ENCODE data around the gene TRIM38.

TRIM38 gene

DNA sequence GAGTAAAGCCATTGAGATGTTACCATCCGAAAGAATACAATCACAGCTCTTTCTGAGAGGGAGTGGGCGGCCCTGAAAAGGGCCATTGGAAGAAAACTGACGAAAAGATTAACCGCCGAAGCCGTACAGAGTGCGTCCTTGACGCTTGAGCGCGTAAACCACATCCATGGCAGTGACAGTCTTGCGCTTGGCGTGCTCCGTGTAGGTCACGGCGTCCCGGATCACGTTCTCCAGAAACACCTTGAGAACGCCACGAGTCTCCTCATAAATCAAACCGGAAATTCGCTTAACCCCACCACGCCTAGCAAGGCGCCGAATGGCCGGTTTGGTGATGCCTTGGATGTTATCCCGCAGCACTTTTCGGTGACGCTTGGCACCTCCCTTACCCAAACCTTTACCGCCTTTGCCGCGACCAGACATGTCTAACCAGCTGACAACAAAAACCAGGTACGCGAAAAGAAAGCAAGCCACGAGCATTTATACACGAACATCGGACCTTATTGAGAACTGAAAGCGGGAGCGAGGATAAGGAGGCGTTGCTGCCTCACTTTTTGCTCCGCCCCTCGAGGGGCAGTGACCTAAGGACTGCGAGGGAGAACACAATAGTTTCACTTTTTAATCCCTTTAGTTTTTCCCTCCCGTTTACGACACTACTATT lies 64.4 kb downstream of the TRIM38 start:
- peak; percentile 95 for DNase-seq (ENCODE audit: low spot score)

DNA sequence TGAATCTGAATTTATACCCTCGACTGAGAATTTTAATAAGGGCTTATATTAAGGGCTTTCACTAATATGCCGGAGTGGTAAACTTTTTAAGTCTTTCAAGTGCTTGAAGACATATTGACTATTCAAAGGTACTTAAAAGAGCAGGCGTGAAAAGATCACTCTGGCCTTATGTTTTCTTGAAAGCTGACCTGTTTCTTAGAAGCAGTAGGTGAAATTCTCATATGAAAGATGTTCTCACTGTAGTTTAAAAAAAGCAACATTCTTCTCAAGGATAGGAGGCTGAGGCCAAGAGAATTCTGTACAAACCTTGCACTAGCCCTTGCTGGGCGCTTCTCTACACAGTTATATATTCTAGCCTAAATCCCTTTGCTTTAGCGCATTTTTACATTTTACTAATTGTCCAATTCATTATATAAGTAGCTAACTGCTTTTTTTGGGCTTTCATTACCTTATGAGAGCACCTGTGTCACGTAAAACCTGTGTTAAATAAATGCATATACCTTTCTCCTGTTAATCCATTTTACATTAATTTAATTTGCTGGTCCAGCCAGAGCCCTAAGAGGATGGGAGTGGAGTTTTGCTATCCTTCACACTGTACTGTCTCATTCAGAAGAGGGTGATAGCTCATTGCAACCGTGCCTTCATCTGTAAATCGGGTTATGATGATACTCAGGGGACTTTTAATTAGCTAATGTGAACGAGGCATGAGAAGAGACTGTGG lies 65.0 kb downstream of the TRIM38 start:
- DNase-seq (ENCODE audit: low spot score) = no peak

DNA sequence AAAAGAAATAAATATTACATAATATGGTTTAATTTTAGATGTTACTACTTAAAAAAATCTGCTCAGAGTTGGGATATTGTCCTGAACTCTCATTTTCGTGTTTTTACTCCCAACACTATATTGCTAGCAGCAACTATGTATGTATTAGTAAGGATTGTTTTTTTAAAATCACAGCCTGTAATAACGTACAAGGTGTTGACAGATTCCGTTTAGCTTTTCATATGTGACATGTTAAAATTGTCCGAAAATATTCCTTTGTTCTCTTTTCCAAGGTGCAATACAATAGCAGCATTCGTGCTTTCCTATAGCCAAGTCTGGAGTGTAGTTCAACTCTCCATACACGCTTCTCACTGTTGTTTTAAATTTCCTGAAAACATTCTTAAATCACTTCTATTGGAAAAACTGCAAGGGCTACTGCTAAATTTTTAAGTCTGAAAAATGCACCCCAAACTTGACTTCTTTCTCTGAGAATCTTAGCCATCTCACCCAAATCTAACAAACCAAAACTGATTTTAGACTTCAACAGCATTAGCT lies 65.7 kb downstream of the TRIM38 start:
- DNase-seq (ENCODE audit: low spot score) = no peak

DNA sequence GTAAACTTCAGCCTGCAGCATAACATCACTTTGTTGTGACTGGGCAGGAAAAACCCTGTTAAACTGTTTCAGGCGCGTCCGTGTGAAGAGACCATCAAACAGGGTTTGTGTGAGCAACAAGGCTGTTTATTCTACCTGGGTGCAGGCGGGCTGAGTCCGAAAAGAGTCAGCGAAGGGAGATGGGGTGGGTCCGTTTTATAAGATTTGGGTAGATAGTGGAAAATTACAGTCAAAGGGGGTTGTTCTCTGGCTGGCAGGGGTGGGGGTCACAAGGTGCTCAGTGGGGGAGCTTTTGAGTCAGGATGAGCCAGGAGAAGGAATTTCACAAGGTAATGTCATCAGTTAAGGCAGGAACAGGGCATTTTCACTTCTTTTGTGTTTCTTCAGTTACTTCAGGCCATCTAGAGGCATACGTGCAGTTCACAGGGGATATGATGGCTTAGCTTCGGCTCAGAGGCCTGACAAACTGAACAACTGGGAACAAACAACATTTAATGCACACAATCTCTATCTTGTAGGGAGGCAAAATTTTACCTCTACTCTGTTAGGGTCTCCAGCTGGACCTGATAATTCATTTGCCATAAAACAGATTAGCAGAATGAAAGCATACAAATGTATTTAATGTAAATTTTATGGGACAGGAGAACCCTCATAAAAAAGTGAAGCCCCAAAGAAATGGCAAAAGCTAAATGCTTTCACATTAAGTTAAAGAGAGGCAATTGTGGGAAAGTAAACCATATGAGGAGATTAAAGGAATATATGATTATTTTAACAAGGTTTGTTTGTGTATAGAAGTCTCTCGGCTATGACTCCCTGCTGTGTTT lies 66.4 kb downstream of the TRIM38 start:
- DNase-seq (ENCODE audit: low spot score) = no peak

DNA sequence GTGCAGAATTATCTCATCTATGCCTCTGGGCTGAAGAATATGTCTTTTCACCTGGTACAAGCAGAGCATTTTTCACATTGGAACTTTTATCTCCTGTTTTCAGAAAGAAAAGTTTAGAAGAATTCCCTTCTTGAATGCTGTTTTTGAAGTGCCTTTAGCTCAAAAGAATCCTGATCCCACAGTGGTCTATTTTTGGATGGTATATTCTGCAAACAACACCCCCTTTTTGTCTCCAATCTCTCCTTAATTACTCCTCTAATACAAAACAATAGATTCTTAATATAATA lies 66.9 kb downstream of the TRIM38 start:
- DNase-seq (ENCODE audit: low spot score) = no peak

DNA sequence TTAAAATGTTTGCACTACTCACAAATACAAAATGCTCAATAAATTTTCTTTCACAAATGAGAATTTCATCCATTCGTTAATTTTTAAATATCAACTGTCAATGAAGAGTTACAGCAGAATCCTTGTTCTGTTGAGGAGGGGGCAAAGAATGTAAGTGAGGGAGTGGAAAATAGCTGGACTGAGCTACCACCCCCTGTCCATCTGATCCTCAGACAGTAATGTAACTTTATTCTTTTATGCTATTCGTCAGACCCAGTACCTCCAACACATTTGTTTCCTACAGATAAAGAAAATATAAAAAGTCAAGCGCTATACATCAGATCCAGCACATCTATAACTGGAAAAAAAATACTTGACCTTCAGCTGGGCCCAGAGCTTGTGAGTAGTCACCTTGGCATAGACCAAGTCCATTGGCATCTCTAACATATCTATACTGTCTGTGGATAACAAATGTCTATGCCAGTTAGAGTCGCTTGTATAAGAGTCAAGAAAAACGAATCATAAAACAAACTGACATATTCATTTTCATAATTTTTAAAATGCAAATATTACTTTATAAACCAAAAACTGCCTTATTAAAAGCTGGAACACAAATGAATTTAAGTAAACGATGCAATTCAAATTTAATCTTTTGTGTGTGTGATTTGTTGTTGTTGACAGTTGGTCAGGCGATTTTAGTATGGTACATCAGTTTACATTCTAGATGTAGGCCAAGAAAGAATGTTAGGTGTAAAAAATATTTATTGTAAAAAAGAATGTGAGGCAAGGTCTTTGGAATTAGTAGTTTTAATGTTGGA lies 67.5 kb downstream of the TRIM38 start:
- DNase-seq (ENCODE audit: low spot score) = peak; percentile 33

- no peak for DNase-seq (ENCODE audit: low spot score)
Measured at GRCh38 chr6:26030716-26031115, 68.1 kb downstream of the TRIM38 start.

GRCh38 chr6:26031151-26031594 lies 68.6 kb downstream of the TRIM38 start:
- DNase-seq (ENCODE audit: low spot score) = peak; percentile 65

DNA sequence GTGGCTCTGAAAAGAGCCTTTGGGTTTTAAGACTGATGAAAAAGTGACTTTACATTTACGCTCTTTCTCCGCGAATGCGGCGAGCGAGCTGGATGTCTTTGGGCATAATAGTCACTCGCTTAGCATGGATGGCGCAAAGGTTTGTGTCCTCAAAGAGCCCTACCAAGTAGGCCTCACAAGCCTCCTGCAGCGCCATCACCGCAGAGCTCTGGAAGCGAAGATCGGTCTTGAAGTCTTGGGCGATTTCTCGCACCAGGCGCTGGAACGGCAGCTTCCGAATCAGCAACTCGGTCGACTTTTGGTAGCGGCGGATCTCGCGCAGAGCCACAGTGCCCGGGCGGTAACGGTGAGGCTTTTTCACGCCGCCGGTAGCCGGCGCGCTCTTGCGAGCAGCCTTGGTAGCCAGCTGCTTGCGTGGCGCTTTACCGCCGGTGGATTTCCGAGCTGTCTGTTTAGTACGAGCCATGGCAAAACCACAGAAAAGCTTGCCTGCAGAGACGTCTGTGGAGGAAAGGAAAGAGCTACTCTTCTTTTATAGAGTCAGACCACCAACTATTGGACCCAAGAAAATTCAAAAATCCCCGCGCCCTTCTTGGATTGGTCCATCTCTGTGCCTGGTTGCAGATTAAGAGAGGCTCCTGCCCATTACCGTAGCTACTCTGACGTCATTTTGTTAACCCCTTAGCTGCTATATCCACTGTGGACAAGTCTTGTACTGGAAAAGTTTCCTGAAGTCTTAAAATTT lies 69.2 kb downstream of the TRIM38 start:
- peak; percentile 99 for DNase-seq (ENCODE audit: low spot score)

DNA sequence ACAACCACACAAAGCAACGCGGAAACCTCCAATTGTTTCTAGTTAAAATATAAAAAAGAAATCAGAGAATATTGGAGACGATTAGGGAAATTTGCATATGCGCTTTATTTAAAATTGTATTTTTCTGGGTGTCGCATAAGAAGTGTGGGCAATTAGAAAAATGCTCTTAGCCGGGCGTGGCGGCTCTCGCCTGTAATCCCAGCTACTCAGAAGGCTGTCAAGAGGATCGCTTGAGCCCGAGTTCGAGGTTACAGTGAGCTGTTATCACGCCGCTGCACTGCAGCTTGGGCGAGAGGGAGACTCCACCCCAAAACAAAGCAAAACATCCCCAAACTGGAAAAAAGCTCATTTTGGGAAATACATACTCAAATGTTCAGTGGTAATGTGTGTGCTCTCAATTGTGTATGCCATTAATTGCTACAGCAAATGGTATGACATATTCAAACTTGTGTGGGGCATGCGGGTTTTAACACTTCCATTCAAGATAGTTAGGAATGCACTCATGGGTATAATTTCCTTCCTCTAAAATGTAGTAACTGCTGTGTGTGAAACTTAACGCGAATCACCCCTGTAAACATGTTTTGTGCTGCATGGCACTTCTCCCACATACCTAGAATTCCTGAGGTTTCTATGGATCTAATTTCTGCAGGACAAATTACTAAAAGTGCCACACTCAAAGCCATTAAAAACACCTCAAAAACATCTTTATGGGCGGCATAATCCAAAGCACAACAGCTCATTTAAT lies 69.9 kb downstream of the TRIM38 start:
- peak; percentile 76 for DNase-seq (ENCODE audit: low spot score)

- peak; percentile 98 for DNase-seq (ENCODE audit: low spot score)
Measured at GRCh38 chr6:26033085-26033940, 70.7 kb downstream of the TRIM38 start.

DNA sequence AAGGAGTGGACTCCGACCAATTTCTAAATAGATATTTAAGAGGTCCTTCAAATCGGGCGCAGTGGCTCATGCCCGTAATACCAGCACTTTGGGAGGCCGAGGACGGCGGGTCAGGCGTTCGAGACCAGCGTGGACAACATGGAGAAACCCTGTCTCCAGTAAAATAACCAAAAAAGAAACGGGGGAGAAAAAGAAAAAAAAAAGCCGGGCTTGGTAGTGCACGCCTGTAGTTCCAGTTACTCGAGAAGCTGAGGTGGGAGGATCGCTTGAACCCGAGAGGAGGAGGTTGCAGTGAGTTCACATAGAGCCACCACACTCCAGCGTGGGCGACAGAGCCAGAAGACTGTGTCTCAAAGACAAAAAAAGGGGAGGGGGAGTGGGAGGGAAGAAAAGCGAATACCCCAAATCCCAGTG lies 71.3 kb downstream of the TRIM38 start:
- no peak for DNase-seq (ENCODE audit: low spot score)

DNA sequence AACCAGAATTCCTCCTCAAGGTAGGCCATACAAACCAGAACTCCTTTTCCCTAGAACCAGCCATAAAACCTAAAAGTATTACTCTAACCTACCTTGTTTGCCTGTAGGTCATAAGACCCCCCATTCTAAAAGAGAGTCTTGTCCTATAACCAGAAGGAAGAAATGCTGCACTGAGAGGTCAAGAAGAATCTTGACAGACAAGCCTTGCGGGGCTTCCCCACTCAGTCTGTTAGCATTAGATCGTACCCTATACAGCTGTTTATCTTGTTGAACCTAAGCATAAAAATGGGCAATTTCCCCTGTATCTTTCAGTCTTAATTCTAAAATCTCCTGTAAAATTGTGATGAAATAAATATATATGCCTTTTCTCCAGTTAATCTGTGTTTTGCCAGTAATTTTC lies 72.3 kb downstream of the TRIM38 start:
- DNase-seq (ENCODE audit: low spot score) = no peak

All from RKO (cell line).